Astrocyte (in vitro differentiated cells and primary cell): ENCODE measurements around the gene CLEC16A. TPM values are rescaled to one million over a fixed set of nuclear protein-coding genes. Genes with fewer than 3 reads are reported as not detected.

Source experiments
- DNase-seq: peaks from one replicate; pipeline ENCODE4 v3.0.0-alpha.2; 2010; ENCODE audit warnings: low read depth
- FAIRE-seq: peaks from 2 replicates; lab custom pipeline; 2011; peaks lifted over from hg19 to GRCh38; lab: Jason Lieb, UNC
- H2AFZ ChIP-seq: 2 replicates; pipeline ENCODE4 v1.6.0; 2012; ENCODE audit warnings: low read depth, low read length, inconsistent platforms
- H3K27ac ChIP-seq: 2 replicates; pipeline ENCODE4 v1.5.1; 2011; ENCODE audit warnings: low read depth, low read length, inconsistent platforms
- H3K27me3 ChIP-seq: 2 replicates; pipeline ENCODE4 v1.6.0; 2011; ENCODE audit warnings: low read length, inconsistent platforms; ENCODE audit not compliant: insufficient read depth
- H3K36me3 ChIP-seq: 2 replicates; pipeline ENCODE4 v1.5.1; 2011; ENCODE audit warnings: low read length, inconsistent platforms; ENCODE audit not compliant: insufficient read depth
- H3K4me1 ChIP-seq: 2 replicates; pipeline ENCODE4 v1.5.1; 2011; ENCODE audit warnings: low read length, inconsistent platforms; ENCODE audit not compliant: insufficient read depth
- H3K4me2 ChIP-seq: 2 replicates; pipeline ENCODE4 v1.6.0; 2012; ENCODE audit warnings: low read length, inconsistent platforms
- H3K4me3 ChIP-seq: 2 replicates; pipeline ENCODE4 v1.5.1; 2011; ENCODE audit warnings: low read depth, mild to moderate bottlenecking, low read length, inconsistent platforms; ENCODE audit not compliant: insufficient read depth
- H3K79me2 ChIP-seq: 2 replicates; pipeline ENCODE4 v1.6.0; 2012; ENCODE audit warnings: mild to moderate bottlenecking, low read length, inconsistent platforms; ENCODE audit not compliant: insufficient read depth
- H3K9ac ChIP-seq: 2 replicates; pipeline ENCODE4 v1.6.0; 2012; ENCODE audit warnings: mild to moderate bottlenecking, low read length, inconsistent platforms
- H3K9me3 ChIP-seq: 2 replicates; pipeline ENCODE4 v1.5.1; 2012; ENCODE audit warnings: low read depth, mild to moderate bottlenecking, low read length, inconsistent platforms; ENCODE audit not compliant: insufficient read depth
- H4K20me1 ChIP-seq: 2 replicates; pipeline ENCODE4 v1.6.0; 2012; ENCODE audit warnings: low read length, inconsistent platforms; ENCODE audit not compliant: insufficient read depth
- H3K27ac Mint-ChIP-seq: one replicate; pipeline ENCODE4 v1.8.0; 2021; ENCODE audit warnings: mild to moderate bottlenecking, mixed read lengths; ENCODE audit not compliant: unreplicated experiment
- H3K27me3 Mint-ChIP-seq: one replicate; pipeline ENCODE4 v1.8.0; 2021; ENCODE audit warnings: low read depth, mixed read lengths; ENCODE audit not compliant: unreplicated experiment
- H3K36me3 Mint-ChIP-seq: one replicate; pipeline ENCODE4 v1.8.0; 2021; ENCODE audit warnings: low read depth, mixed read lengths; ENCODE audit not compliant: unreplicated experiment
- H3K4me1 Mint-ChIP-seq: one replicate; pipeline ENCODE4 v1.8.0; 2021; ENCODE audit warnings: low read depth, mixed read lengths; ENCODE audit not compliant: unreplicated experiment
- H3K4me3 Mint-ChIP-seq: one replicate; pipeline ENCODE4 v1.8.0; 2021; ENCODE audit warnings: mild to moderate bottlenecking, moderate library complexity, mixed read lengths; ENCODE audit not compliant: unreplicated experiment
- H3K9me3 Mint-ChIP-seq: one replicate; pipeline ENCODE4 v1.8.0; 2021; ENCODE audit warnings: mild to moderate bottlenecking, mixed read lengths; ENCODE audit not compliant: unreplicated experiment
- CTCF ChIP-seq: IDR thresholded peaks from 2 replicates; pipeline ENCODE4 v1.5.1; 2011; ENCODE audit warnings: low read depth, mild to moderate bottlenecking, inconsistent platforms, low read length, moderate library complexity; ENCODE audit not compliant: insufficient read depth
- EZH2 ChIP-seq: IDR thresholded peaks from 2 replicates; pipeline ENCODE4 v1.6.1; 2012; ENCODE audit warnings: mild to moderate bottlenecking, low read length, inconsistent platforms; ENCODE audit not compliant: insufficient read depth
- total RNA-seq: library from RNA; stranded (reverse); gene quantifications from 2 replicates; pipeline ENCODE4 v1.2.1, GENCODE V29; 2021

The CLEC16A gene
- total RNA-seq, 1 donor from 2014 or later, result 31.7 TPM

GRCh38 chr16:11147033-11147753 lies 202.8 kb downstream of the CLEC16A start:
- Mint-ChIP-seq H3K27ac (no peak overlapping the region), H3K27me3 (peaks cover 3% of the 10 kb centered on the region), H3K9me3 (peaks cover 3% of the 10 kb centered on the region), H3K36me3 (peaks cover 14% of the 10 kb centered on the region), H3K4me3 (no peak overlapping the region), H3K4me1 (peaks cover 12% of the 10 kb centered on the region)
- Histone ChIP-seq H3K4me2 (no peak overlapping the region), H3K27me3 (no peaks in the 10 kb centered on the region), H3K4me1 (peaks cover 4% of the 10 kb centered on the region), H4K20me1 (peaks cover 7% of the 10 kb centered on the region), H3K9ac (no peak overlapping the region), H3K9me3 (no peaks in the 10 kb centered on the region), H3K4me3 (no peak overlapping the region), H3K36me3 (no peaks in the 10 kb centered on the region), H3K27ac (no peak overlapping the region), H2AFZ (no peak overlapping the region), H3K79me2 (no peaks in the 10 kb centered on the region)
- FAIRE-seq (no peak), DNase-seq (no peak)
- TF ChIP-seq EZH2 (no peak), CTCF (no peak)

- Mint-ChIP-seq H3K9me3 (peaks cover 3% of the 10 kb centered on the region), H3K4me3 (no peak overlapping the region), H3K27me3 (peaks cover 3% of the 10 kb centered on the region), H3K36me3 (peaks cover 18% of the 10 kb centered on the region), H3K27ac (no peak overlapping the region), H3K4me1 (peaks cover 10% of the 10 kb centered on the region)
- Histone ChIP-seq H3K4me3 (no peak overlapping the region), H3K79me2 (no peaks in the 10 kb centered on the region), H3K9me3 (no peaks in the 10 kb centered on the region), H3K27me3 (no peaks in the 10 kb centered on the region), H3K27ac (no peak overlapping the region), H3K36me3 (no peaks in the 10 kb centered on the region), H2AFZ (no peak overlapping the region), H3K4me2 (no peak overlapping the region), H3K4me1 (peaks cover 4% of the 10 kb centered on the region), H3K9ac (no peak overlapping the region), H4K20me1 (peaks cover 12% of the 10 kb centered on the region)
- FAIRE-seq (no peak), DNase-seq (no peak)
- TF ChIP-seq EZH2, result no peak
- no peak for TF ChIP-seq CTCF
These were observed 203.5 kb downstream of the CLEC16A start for GRCh38 chr16:11147754-11148444.
